Measurements from ENCODE around the gene SV2C.

Gene SV2C

DNA sequence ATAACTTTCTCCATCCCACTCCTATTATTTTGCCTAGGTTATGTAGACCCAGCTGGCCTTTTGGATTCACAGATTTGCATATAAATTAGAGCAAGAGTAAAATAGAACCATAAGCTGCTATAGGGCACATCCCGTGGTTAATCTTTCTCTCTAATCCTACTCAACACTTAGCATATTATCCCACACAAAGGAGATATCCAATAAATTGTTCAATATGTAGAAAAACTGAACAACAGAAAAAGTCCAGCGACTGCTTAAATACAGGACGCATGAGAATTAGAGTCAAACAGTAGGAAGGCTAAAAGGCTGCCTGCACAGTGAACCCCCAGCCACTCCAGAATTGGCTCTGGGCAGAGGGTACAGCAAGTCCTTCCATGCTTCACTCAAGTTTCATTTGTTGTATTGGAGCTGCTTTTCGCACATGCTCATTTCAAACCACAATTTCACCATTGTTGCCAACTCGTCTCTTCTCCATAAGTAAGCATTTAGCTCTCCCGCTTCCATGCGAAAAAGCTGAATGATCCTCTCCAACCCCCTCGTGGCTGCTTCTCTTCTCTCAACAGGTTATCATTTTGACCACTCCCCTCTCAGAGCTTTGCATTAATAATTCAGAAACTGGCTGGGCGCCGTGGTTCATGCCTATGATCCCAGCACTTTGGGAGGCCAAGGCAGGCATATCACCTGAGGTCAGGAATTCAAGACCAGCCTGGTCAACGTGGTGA lies 305.8 kb downstream of the SV2C start:
- no peak for DNase-seq

DNA sequence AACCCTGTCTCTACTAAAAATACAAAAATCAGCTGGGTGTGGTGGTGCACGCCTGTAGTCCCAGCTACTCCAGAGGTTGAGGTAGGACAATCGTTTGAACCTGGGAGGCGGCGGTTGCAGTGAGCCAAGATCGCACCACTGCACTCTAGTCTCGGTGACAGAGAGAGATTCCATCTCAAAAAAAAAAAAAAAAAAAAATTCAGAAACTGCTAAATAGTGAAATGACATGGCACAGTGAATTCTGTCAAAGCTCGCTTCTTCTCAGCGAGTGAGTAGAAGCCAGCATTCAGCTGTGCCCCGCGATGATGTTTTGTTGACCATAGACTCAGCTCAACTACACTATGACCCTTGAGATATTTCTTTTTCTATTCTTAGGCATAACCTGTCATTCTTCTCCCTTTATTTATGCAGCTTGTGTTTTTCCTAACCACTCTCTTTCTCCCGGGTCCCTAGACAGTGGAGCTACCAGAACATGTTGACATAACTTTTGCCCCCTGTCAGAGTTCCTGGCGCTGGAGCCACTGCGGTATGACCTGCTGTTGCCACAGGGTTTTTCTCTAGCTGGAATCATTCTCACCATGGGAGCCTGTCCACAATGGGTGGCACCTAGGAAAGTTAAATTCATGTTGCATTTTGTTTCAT lies 306.5 kb downstream of the SV2C start:
- no peak for DNase-seq

DNA sequence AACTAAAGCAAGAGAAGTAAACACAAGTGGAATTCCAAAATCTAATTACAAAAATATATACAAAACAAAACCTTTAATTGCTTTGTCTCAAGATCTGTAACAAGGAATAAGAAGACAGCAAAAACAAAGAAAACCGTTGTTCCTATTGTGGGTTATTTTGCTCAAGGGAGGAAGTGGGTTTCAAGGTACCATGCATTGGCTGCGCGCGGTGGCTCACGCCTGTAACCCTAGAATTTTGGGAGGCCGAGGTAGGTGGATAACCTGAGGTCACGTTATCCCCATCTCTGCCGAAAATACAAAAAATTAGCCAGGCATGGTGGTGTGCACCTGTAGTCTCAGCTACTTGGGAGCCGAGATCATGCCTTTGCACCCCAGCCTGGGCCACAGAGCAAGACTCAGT lies 307.8 kb downstream of the SV2C start:
- DNase-seq = peak in 1 of 2 donors; percentile 44

DNA sequence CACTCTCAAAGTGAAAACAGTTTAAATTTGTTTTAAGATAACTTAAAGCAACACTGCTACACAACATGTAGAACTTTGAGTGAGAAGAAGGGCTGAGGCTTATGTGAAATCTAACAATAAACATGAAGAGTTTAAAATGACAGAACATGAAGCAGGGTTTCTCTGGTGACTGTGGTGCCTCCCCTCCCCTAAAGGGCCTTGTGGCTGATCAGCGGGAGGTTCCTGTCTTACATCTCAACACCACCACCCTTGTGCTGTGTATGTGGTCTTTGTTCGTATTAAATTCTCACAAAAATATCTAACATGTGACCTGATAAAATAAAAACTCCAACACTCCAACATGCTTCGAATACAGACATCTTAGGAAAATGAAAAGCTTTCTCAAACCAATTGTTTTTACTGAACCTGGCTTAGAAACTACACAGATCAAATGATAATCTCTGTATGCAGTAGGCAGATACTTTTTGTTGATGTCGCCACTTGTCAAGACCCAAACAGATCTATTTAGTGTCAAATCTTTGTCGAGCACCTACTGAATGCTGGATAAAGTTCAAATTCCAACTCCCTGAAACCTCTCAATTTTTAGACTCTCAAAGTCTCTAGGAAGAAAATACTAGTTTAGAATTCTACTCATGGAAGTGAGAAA lies 310.0 kb downstream of the SV2C start:
- DNase-seq = peak; percentile 25 to 47

DNA sequence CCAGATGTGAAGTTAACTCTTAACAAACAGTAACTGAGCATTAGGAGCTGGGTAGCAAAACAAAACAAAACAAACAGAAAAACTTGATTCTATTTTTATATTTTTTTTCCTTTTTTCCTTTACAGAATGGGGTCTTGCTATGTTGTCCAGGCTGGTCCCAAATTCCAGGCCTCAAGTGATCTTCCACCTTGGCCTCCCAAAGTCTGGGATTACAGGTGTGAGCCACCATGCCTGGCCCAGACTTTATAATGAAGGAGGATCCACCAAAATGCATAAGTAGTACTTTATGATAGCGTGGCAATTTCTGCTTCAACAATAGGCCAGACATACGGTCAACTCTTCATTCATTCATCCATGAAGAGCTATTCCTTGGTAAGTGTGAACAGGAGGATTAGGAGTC lies 314.0 kb downstream of the SV2C start:
- no peak for DNase-seq

DNA sequence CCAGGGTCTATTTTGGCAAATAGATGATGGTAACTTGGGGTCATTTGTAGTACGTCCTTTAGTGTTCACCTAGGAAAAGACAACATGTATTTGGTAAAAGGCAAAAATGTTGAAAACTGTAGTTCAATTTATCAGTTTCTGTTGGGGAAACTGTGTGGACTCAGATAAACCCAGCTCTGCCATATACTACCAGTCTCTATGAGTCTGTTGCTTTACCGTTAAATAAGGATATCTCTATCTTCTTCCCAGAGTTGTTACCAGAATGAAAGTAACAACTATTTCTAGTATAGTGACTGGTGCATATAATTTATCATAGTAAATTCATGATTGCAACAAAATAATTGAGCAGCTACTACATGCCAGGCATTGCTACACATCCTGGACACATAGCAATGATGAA lies 316.1 kb downstream of the SV2C start:
- DNase-seq = no peak

DNA sequence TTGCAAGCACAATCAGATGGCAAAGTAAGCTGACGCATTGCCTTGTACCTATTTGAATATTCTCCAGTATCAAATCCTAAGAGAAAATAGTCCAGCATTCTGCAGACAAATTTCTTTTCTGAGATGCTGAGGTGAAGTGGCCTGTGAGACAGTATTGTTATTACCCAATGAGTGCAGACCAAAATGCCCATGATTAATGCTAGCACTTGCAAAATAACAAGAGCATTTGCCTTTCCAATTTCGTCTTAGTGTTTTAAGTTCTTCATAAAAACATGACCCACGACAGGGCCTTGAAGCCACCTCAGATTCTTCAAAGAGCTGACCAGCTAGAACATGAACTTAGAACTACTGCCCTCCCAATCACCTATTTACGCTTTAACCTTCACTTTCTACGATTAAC lies 317.3 kb downstream of the SV2C start:
- no peak for DNase-seq

DNA sequence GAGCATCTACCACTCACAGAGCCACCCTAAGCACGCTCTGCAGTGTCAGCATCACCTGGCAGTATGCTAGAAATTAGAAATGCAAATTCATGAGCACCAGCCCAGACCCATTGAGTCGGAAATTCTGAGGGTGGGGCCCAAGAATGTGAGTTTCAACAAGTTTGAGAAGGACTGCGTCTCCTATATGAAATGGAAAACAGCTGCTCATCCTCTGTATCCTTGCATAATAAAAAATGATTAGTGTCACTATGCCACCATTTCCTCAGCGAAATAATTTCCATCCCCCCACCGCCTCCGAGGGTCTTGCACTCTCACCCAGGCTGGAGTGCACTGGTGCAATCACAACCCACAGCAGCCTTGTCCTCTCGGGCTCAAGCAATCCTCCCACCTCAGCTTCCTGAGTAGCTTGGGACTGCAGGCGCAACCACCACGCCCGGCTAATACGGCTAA lies 318.6 kb downstream of the SV2C start:
- DNase-seq = peak; percentile 42 to 54

DNA sequence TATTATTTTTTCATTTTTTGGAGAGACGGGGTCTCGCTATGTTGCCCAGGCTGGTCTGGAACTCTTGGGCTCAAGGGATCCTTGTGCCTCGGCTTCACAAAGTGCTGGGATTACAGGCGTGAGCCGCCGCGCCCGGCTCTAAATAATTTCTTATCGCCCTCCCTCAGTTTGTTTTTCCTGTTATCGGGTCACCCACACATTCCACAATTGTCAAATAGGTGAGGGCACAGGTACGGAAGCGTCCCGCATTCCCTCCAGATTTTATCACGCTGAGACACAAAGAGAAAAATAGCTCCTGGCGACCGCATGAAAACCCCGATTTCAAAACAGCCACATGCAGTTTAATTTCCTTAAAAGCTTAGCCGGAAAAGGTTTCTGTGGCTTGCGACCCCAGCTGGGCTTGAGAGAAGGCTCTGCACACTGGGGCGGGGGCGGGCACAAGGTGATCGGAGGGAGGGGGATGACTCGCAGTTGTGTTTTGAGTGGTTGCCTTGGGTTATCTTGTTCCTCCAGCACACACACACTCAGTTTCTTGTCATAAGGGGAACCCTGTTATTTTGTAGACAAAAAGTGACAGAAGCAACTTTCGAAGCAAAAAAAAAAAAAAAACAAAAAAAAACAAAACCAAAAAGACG lies 319.2 kb downstream of the SV2C start:
- DNase-seq = peak in 1 of 2 donors; percentile 91

DNA sequence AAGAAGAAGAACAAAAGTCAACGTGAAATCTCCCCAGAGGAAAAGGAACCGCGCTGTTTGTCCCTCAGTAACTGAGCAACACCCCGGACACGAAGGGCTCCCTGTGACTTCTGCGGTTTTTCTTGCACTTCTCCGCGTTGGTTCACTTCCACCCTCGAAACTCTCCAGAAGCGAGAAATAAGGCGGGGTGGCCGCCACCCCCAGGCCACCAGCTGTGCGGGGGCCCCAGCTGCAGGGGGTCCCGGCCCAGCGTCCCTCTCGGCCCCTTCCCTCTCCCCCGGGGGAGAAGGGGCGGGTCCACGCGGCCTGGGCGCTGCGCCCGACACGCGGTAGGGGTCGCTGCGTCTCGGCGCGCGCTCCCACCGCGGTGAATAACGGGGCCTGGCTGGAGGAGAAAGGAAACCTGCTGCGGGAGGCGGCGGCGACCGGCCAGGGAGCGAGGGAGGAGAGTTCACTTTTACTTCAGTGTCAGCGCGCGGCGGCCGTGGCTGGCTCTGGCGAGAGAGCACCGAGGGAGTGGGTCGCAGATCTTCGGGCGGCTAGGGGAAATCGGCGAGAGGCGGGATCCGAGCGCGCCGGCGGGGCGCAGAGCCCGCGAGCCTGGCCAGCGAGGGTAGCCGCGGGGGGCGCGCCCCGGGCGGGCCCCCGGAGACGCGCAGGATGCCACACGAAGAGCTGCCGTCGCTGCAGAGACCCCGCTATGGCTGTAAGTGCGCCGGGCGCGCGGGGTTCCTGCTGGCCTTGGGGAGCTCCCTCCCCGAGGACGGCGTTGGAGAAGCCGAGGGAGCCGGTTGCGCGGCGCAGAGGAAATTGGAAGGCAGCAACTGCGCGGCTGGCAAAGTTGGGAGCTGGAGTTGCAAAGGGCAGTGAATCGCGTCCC lies 319.9 kb downstream of the SV2C start, which contains the start of gene IQGAP2:
Gene IQGAP2, plus strand, starts transcription at position 400 of the 880 bp plus-strand sequence. Its CDS starts 261 bp downstream, at position 661.
- DNase-seq = peak; percentile 90 to 93

All from CD4-positive, alpha-beta T cell treated with Interleukin-4 for 1 hour (primary cell).